A549 (cell line): Measurements from ENCODE around the gene ARMH1. TPM values are rescaled to one million over a fixed set of nuclear protein-coding genes. Genes with fewer than 3 reads are reported as not detected.

ENCODE experiments used
- ATAC-seq, 2 experiments: fragments of 200-7000 bp in 1 of 2; fragments of >200 bp in 1 of 2; cut with Nextera tagmentation in 1 of 2; cut with Tn5 transposase in 1 of 2; 3 replicates each; pipeline versions ENCODE4 v1.8.0 to v1.9.1; 2018 to 2020; ENCODE audit warnings: mild to moderate bottlenecking in 1 of 2, moderate library complexity in 1 of 2
- CTCF ChIA-PET: fragments of 300-600 bp; sonication (Branson Sonifier 250); formaldehyde crosslinking; extraction: SDS; loops from one replicate; lab custom pipeline; 2021; ENCODE audit warnings: antibody characterized with exemption, inconsistent platforms; lab: Yijun Ruan, JAX
- POLR2A ChIA-PET: fragments of 350-600 bp; formaldehyde crosslinking; extraction: SDS; loops from one replicate; lab custom pipeline; 2021; ENCODE audit warnings: antibody characterized with exemption, inconsistent platforms; lab: Yijun Ruan, JAX
- DNase-seq, 2 experiments: peaks; one replicate each; pipeline versions ENCODE4 v3.0.0 to v3.0.0-alpha.2; 2011 to 2016; ENCODE audit warnings: low read depth in 1 of 2, low spot score in 1 of 2
- FAIRE-seq: peaks from 2 replicates; lab custom pipeline; 2011; peaks lifted over from hg19 to GRCh38; lab: Jason Lieb, UNC
- H3K27ac ChIP-seq, 2 experiments: fragments of >200 bp; sonication (Bioruptor Twin); formaldehyde crosslinking; 3 replicates each; pipeline ENCODE4 v1.5.1; 2016 to 2017
- H3K4me1 ChIP-seq: fragments of >200 bp; sonication (Bioruptor Twin); formaldehyde crosslinking; 3 replicates; pipeline ENCODE4 v1.6.1; 2016
- H3K4me2 ChIP-seq: fragments of >200 bp; sonication (Bioruptor Twin); formaldehyde crosslinking; 3 replicates; pipeline ENCODE4 v1.6.1; 2016
- H3K4me3 ChIP-seq: fragments of >200 bp; sonication (Bioruptor Twin); formaldehyde crosslinking; 3 replicates; pipeline ENCODE4 v1.5.1; 2016
- H3K9me3 ChIP-seq: fragments of >200 bp; sonication (Bioruptor Twin); formaldehyde crosslinking; 3 replicates; pipeline ENCODE4 v1.6.1; 2016
- BHLHE40 ChIP-seq: IDR thresholded peaks from 2 replicates; pipeline ENCODE4 v1.6.1; 2012; ENCODE audit warnings: low read depth, low read length, inconsistent platforms
- CBX2 ChIP-seq: fragments of 200-600 bp; sonication (generic); IDR thresholded peaks from 2 replicates; pipeline ENCODE4 v1.6.1; 2016; ENCODE audit warnings: low read depth, mild to moderate bottlenecking, borderline replicate concordance
- CHD2 ChIP-seq: fragments of 150-350 bp; IDR thresholded peaks from 2 replicates; pipeline ENCODE4 v1.6.1; 2014; ENCODE audit warnings: low read length; ENCODE audit not compliant: partially characterized antibody
- EHMT2 ChIP-seq: fragments of 200-600 bp; sonication (generic); IDR thresholded peaks from 2 replicates; pipeline ENCODE4 v1.6.1; 2016; ENCODE audit warnings: antibody characterized with exemption, low read depth, mild to moderate bottlenecking, moderate library complexity
- EP300 ChIP-seq, 2 experiments: fragments of >200 bp; sonication (Bioruptor Twin); formaldehyde crosslinking; IDR thresholded peaks; 2 replicates in 1 of 2; 3 replicates in 1 of 2; pipeline ENCODE4 v1.6.1; 2016 to 2017
- FOSL2 ChIP-seq, 2 experiments: fragments of 450-650 bp in 1 of 2; fragments of >200 bp in 1 of 2; sonication (Bioruptor Twin) in 1 of 2; formaldehyde crosslinking; IDR thresholded peaks; 2 replicates each; pipeline versions ENCODE4 v1.5.0 to v1.6.1; 2016 to 2020; ENCODE audit warnings: mild to moderate bottlenecking in 1 of 2, moderate library complexity in 1 of 2
- HEYL ChIP-seq: fragments of 250-450 bp; sonication (Bioruptor Pico); IDR thresholded peaks from 2 replicates; pipeline ENCODE4 v1.8.0; 2021; ENCODE audit warnings: mild to moderate bottlenecking, moderate library complexity
- HOXB13 ChIP-seq: fragments of 250-450 bp; sonication (Bioruptor Pico); IDR thresholded peaks from 2 replicates; pipeline ENCODE4 v1.5.0; 2020; ENCODE audit warnings: low read depth, mild to moderate bottlenecking, moderate library complexity
- JUN ChIP-seq, 2 experiments: fragments of >200 bp; sonication (Bioruptor Twin); formaldehyde crosslinking; IDR thresholded peaks; 2 replicates in 1 of 2; 3 replicates in 1 of 2; pipeline ENCODE4 v1.6.1; 2016 to 2017
- JUNB ChIP-seq: fragments of >200 bp; sonication (Bioruptor Twin); formaldehyde crosslinking; IDR thresholded peaks from 2 replicates; pipeline ENCODE4 v1.6.1; 2016
- KDM1A ChIP-seq: fragments of 200-600 bp; sonication (generic); IDR thresholded peaks from 2 replicates; pipeline ENCODE4 v1.6.1; 2016; ENCODE audit warnings: low read depth, mild to moderate bottlenecking
- NR3C1 ChIP-seq: fragments of >200 bp; sonication (Bioruptor Twin); formaldehyde crosslinking; IDR thresholded peaks from 3 replicates; pipeline ENCODE4 v1.6.1; 2017
- RAD21 ChIP-seq, 2 experiments: fragments of >200 bp in 1 of 2; sonication (Bioruptor Twin) in 1 of 2; formaldehyde crosslinking in 1 of 2; IDR thresholded peaks in 1 of 2; conservative IDR thresholded peaks in 1 of 2; 2 replicates in 1 of 2; 3 replicates in 1 of 2; pipeline ENCODE4 v1.6.1; 2012 to 2018; ENCODE audit warnings: inconsistent platforms in 1 of 2
- RARB ChIP-seq: fragments of 250-450 bp; sonication (Bioruptor Pico); IDR thresholded peaks from 2 replicates; pipeline ENCODE4 v1.8.0; 2021; ENCODE audit warnings: mild to moderate bottlenecking, moderate library complexity
- RNF2 ChIP-seq: fragments of 200-600 bp; sonication (generic); IDR thresholded peaks from 2 replicates; pipeline ENCODE4 v1.6.1; 2016; ENCODE audit warnings: low read depth, mild to moderate bottlenecking, antibody characterized with exemption, moderate library complexity, borderline replicate concordance
- SMC3 ChIP-seq: fragments of >200 bp; sonication (Bioruptor Twin); formaldehyde crosslinking; IDR thresholded peaks from 3 replicates; pipeline ENCODE4 v1.6.1; 2018; ENCODE audit warnings: inconsistent platforms
- SREBF2 ChIP-seq: fragments of 450-650 bp; IDR thresholded peaks from 2 replicates; pipeline ENCODE4 v1.6.1; 2014; ENCODE audit warnings: mild to moderate bottlenecking, moderate library complexity
- ZC3H11A ChIP-seq: fragments of 450-650 bp; IDR thresholded peaks from 2 replicates; pipeline ENCODE4 v1.6.1; 2014; ENCODE audit warnings: antibody characterized with exemption, mild to moderate bottlenecking
- ZNF302 ChIP-seq: fragments of 250-450 bp; sonication (Bioruptor Pico); IDR thresholded peaks from 2 replicates; pipeline ENCODE4 v1.9.0; 2021; ENCODE audit warnings: inconsistent platforms, mild to moderate bottlenecking, moderate library complexity
- WGBS: methylation state at CpG from one replicate; pipeline ENCODE4 v1.1.6; 2017; ENCODE audit errors: missing lambda C conversion rate; 5-methylcytosine and 5-hydroxymethylcytosine counted together
- polyA plus RNA-seq, 4 experiments: library from polyadenylated mRNA; depleted of rRNA in 3 of 4; stranded (reverse); fragments of >200 nt; fragmentation: RNase III in 1 of 4; extraction: RNeasy Plus Mini Kit Qiagen cat#74134 plus additional on column Dnase treatment in 1 of 4; gene quantifications; 2 replicates in 3 of 4; 3 replicates in 1 of 4; pipeline ENCODE4 v1.2.3, GENCODE V29; 2011 to 2017
- TF ChIP-seq, protein P1 (sequence below): IDR thresholded peaks from 2 replicates; pipeline ENCODE4 v1.6.1; 2012
- TF ChIP-seq, protein P2 (sequence below): IDR thresholded peaks from 2 replicates; pipeline ENCODE4 v1.6.1; 2012
- TF ChIP-seq, protein P3 (sequence below): IDR thresholded peaks from 2 replicates; pipeline ENCODE4 v1.6.1; 2012; ENCODE audit warnings: low read depth, borderline replicate concordance

ARMH1 gene
- polyA plus RNA-seq, 2 of the 4 experiments (the other 2 are of a cell fraction), result 2.4 to 2.7 TPM

DNA sequence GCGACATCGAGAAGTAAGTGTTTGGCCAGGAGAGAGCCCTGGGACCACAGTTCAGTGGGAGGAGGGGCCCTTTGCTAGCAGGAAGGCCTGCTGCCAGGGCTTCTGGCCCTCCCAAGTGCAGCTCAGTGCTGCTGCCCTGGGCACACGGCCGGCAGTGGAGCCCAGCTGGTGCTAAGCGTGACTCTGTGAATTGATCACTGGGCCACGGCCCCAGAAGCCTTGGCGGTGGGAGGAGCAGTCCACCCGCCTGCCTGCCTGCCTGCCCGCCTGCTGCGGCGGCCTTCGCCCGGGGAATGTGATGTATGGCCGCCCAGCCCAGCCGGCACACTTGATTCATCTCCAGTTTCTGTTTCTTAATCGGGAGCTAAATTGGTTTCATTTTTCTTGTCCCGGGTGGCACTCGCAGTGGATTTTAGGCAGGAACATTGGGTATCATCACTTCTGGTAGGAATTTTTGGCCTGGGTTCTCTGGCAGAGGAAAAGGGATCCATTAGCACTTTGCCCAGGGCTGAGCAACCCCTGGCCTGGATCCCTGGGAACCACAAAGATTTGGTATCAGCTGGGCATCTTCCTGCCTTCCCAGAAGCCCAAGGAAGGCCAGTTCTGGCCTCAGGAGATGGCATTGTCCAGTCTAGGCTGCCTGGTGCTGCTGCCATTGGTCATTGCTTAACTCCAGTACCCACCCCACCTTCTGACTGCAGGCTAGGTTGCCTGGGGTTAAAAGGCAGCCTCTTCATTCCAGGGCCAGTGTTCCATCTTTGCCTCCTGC lies 28.9 kb upstream of the ARMH1 start:
- Histone ChIP-seq H3K4me3 (no peak overlapping the region), H3K27ac (no peak overlapping the region), H3K4me2 (no peak overlapping the region), H3K9me3 (no peaks in the 10 kb centered on the region), H3K4me1 (no peaks in the 10 kb centered on the region)
- DNase-seq, result no peak
- CTCF ChIA-PET, result no interaction called here
- FAIRE-seq, result no peak
- TF ChIP-seq JUN (IDR thresholded peaks at IDR 0.05) (no peak), RAD21 (conservative IDR thresholded peaks at IDR 0.05 in 1 of 2, IDR thresholded peaks at IDR 0.05 in 1 of 2) (no peak), EP300 (IDR thresholded peaks at IDR 0.05) (no peak), FOSL2 (IDR thresholded peaks at IDR 0.05) (no peak), FOSL2 (CRISPR knock-in tag; IDR thresholded peaks at IDR 0.05) (no peak), CBX2 (no peak), CHD2 (no peak), JUNB (no peak), BHLHE40 (no peak)
- 98% methylated on average over 13 of the region's 18 CpGs for WGBS
- ATAC-seq, result no peak
- POLR2A ChIA-PET, result no interaction called here

DNA sequence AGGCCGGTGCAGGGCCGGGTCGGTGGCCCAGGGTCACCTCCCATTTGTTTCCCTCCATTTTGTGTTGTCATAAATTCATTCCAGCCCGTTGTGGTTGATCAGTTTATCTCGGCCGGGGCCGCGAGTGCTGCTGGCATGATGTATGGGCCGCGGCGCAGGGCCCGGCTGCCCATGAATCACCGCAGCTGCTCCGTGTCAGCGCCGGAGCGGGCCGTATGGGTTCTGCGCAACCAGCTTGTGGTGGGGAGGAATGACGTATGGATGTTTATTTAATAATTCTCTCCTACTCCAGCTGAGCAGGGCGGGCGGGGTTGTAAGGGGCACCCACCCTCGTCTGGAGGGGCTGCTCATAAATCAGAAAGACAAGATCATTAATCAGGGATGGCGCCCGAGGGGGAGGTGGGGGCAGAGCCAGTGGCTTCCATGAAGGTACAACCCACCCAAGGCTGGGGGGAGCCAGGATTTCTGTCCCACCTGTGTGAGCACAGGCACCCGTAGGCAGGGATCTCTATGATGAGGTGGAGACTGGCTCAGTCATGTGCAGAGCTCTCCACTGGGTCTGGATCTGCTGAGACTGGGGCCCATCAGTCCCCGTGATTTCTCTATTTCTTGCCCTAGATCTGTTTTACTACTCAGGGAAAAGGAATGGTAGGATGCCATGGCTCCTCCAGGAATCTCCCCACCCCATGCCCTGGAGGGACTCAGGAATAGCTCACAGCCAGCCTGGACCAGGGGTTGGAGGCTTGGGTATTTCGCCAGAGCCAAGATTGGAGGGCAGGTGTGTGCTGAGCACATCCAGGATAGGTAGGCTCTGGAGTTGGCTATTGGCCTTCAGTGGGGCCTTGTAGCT lies 28.0 kb upstream of the ARMH1 start:
- DNase-seq (no peak), FAIRE-seq (no peak), ATAC-seq (no peak)
- H3K4me1 ChIP-seq, result no peaks in the 10 kb centered on the region
- no peak overlapping the region for H3K27ac ChIP-seq
- ChIA-PET POLR2A (no interaction called here), CTCF (interaction anchor here (0.7 to 1.4 kb wide), 3 partner anchors 9 to 36 kb away, joined by 3 to 4 read pairs (median 3); no protein-coding TSS in a partner anchor)
- TF ChIP-seq HOXB13 (CRISPR knock-in tag), result no peak
- no peak for TF ChIP-seq KDM1A
- TF ChIP-seq SREBF2, result no peak
- no peak for TF ChIP-seq RARB (CRISPR knock-in tag)
- TF ChIP-seq EHMT2, result no peak
- no peak for TF ChIP-seq NR3C1
- no peak for TF ChIP-seq ZNF302
- no peak for TF ChIP-seq SMC3
- no peak for TF ChIP-seq FOSL2 (IDR thresholded peaks at IDR 0.05)
- no peak for TF ChIP-seq FOSL2 (CRISPR knock-in tag; IDR thresholded peaks at IDR 0.05)
- TF ChIP-seq, protein P1, sequence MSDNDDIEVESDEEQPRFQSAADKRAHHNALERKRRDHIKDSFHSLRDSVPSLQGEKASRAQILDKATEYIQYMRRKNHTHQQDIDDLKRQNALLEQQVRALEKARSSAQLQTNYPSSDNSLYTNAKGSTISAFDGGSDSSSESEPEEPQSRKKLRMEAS, result no peak
- TF ChIP-seq HEYL (CRISPR knock-in tag), result no peak
- TF ChIP-seq, protein P2, sequence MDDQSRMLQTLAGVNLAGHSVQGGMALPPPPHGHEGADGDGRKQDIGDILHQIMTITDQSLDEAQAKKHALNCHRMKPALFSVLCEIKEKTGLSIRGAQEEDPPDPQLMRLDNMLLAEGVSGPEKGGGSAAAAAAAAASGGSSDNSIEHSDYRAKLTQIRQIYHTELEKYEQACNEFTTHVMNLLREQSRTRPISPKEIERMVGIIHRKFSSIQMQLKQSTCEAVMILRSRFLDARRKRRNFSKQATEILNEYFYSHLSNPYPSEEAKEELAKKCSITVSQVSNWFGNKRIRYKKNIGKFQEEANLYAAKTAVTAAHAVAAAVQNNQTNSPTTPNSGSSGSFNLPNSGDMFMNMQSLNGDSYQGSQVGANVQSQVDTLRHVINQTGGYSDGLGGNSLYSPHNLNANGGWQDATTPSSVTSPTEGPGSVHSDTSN, result no peak
- TF ChIP-seq RNF2, result no peak
- TF ChIP-seq, protein P3, sequence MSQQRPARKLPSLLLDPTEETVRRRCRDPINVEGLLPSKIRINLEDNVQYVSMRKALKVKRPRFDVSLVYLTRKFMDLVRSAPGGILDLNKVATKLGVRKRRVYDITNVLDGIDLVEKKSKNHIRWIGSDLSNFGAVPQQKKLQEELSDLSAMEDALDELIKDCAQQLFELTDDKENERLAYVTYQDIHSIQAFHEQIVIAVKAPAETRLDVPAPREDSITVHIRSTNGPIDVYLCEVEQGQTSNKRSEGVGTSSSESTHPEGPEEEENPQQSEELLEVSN, result no peak
- no peak for TF ChIP-seq ZC3H11A
- TF ChIP-seq JUN (IDR thresholded peaks at IDR 0.05), result no peak
- 95% methylated on average over 24 of the region's 28 CpGs for WGBS
- H3K9me3 ChIP-seq, result no peaks in the 10 kb centered on the region
- no peak overlapping the region for H3K4me2 ChIP-seq
- H3K4me3 ChIP-seq, result no peak overlapping the region
